HG03442 (cell line): Measurements from ENCODE around the gene TMEM273.

Experiments
- ATAC-seq: cut with Tn5 transposase; IDR thresholded peaks from one replicate; pipeline ENCODE4 v1.9.1; 2021; ENCODE audit warnings: mild to moderate bottlenecking, moderate library complexity; ENCODE audit not compliant: unreplicated experiment

The TMEM273 gene

DNA sequence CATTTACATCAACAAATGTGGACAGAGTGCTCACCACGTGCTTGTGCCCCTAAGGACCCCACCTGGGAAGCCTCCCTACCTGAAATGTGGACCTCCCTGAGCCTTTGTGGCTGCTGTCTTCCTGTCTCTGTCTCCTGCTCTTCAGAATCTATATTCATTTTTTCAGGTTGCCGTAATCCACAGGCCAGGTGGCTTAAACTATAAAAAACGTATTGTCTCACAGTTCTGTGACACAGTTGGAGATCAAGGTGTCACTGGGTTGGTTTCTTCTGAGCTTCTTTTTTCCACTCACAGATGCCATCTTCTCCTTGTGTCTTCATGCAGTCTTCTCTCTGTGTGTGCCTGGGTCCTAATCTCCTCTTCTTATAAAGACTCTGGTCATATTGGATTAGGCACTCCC, 67.3 kb downstream of the TMEM273 start:
- ATAC-seq: no peak

DNA sequence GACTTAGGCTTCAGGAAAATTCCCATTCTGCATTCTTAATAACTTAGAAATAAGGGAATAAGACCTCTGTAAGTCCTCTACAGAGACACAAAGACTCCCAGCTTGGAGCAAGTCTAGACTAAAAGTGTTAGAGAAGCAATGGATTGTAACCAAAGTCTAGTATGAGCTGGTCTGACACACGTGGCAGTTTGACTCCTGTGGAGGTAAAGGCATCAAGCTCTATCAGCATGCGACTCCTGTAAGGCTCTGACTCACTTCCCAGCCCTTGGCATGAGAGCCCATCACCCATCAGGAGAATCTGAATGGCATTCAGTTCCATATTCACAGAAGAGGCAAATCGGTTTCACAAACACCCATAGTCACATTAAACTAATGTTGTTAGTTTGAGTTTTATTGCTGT, 68.4 kb downstream of the TMEM273 start:
- no peak for ATAC-seq

DNA sequence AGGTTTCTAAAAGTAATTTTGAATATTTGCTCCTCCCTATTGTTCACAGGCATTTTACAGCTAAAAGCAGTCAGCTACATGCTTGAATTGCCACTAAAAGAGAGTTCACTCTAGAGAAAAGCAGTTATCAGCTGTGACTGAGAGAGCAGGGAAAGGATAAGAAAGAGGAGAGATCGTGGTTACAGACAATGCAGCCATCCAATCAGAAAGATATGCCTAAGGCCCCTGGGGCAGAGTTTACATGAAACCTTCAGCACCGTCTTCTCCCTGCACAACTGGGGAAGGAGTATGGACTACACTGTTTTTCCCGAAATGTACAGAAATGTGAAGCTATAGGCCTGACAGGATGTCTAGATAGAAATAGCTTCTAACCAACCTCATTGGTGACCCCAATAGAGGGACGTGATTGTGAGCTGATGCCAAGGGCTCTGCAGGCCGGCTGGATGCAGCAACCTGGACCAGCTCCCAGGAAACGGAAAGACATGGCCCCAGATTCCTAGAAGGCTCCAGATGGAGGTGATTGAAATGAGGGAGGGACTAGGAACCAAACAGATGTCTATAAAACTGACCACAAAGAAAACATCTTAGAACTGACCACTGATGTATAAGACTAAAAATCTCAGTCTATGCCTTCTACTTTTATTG, 69.6 kb downstream of the TMEM273 start:
- ATAC-seq: no peak

DNA sequence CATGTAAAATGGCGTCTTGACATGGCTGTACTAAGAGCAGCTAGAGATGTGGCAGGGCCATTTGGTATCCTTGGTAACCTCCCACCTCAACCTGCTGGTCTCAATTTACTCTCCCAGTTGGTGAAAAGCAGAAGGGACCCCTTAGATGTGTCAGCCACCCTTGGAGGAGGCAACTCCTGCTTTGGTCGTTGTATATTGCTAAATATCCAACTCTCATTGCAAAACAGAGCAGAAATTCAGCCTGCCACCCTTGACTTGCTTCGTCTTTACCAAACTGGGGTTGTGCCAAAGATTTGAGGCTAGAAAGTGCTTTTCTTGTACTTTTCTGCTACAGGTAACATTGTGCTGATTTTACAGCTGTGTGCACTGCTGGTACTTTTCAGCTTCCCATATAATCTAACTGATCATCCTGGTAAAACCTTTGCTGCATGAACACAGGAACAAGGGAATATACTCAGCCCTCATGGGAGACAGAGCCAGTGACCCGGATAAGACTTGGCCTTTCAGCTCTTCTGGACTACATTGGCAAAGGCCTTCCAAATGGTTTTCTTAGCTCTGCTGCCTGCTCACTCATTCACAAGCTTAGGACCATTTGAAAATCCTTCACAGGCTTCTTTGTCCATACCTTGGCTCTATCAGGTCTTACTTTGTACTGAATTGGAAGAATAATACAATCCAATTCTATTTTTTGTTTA, 70.7 kb downstream of the TMEM273 start:
- ATAC-seq: no peak

DNA sequence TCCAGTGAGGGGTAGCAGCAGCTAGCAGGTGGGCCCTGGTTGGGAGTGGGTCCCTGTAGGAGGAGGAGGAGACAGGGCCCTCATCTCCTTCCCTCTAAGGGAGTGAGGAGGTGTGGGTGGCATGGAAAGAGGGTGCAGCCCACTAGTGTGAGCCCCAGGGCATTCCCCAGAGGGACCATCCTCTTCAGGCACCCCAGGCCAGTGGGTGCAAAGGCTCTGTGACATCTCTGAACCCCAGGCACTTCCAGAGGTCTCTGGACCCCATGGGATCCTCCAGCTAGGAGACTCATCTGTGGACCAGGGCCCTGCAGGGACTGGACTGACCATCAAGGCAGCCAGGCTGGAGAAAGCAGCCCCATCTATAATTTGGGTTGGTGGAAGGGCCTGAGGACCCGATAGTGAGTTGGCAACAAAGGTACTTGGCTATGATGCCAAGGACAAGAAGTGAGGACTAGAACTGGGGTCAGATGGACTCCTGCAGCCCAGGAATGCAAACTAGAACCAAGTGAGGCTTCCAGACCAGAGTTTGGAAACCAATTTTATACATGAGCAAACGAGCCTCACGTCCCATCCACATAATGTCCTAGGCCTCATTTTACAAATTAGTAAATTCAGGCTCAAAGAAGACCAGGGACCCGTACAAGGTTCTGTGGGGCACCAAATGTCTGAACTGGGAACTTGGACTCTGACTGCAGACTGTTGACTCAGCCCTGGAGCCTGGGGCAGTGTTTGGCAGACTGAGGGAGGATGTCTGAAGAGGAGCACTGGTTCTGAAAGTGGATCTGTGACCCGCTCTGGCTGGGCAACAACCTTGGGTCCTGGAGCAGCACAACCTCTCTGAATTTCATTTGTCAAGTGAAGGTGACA, 71.4 kb downstream of the TMEM273 start:
- ATAC-seq: no peak

DNA sequence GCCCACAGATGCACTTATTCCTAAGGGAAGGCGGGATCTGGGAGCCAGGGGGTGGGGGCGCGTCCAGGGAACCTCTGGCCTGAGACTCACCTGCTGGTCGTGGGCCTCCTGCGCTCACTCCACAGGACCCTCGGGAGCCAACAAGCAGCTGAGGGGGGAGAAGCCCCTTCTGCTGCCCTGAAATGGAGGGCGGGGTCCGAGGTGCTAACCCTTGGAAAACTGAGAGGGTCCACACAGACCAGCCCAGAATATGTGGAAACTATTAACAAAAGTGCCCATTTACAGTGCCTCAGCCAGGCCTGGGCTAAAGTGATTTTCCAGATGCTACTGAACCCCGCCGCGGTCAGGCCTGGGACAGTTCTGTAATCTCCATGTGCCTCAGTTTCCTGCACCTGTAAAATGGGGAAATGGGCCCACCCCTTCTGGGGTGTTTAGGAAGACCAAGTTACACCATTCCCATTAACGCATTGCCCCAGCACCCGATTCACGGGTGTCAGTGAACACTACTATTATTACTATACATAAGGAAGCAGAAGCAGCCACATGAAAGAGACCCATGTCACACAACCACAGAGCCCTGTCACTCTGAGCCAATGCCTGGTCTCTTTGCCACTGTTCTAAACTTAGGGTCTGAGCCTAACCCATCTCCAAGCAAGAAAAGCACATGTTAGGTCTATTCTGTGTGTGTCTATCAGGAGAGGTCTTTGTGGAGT, 72.2 kb downstream of the TMEM273 start:
- no peak for ATAC-seq

DNA sequence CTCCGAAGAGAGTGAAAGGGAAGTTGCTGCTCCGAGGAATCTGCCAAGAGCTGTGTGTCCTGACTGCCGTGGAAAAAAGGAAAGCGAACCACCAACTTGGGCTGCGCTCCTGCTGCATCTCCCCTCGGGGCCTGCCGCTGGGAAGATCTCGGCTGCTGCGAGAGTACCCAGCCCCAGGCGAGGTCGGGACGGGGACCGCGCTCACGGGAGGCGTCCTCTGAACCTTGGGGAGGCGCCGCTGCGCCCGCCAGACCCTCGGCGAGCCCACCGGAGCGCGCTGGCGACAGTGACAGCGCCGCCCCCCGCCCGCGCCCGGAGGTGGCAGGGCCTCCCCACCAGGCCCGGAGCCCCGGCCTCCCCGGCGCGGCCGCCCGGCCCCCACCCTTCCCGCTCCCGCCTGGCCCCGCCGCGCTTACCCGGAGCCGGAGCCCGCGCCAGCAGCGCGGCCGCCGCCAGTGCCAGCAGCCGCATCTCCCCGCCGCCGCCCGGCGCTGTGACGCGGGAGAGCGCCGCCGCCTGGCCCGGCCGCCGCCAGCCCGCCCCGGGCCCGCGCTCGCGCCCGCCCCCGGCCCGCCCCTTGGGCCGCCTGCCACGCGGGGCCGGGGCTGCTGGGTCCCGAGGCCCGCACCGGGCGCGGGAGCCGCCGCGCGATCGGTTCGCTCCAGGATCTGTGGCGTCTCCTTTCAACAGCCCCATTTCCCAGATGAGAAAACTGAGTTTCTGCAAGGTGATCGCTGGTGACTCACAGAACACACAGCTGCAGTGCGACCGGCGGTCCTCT, 73.0 kb downstream of the TMEM273 start, which contains the start of gene VSTM4:
TSS of gene VSTM4 (minus strand) at position 508 of the 781 bp plus-strand sequence. CDS start at position 471, 37 bp downstream.
- no peak for ATAC-seq

DNA sequence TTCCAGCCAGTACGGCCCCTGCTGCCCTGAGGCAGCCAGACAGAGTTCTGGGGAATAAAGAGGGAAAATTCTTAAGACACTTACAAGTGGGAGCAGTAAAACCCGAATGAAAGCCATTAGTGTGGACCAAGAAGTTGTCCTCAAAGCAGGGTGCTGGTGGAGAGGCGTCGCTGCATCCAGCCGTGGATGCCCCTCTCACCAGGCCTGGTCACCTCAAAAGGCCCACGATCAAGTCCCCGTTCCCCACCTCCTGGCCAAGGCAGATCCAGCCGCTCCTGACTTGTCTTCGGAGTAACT, 73.5 kb downstream of the TMEM273 start:
- ATAC-seq: no peak

DNA sequence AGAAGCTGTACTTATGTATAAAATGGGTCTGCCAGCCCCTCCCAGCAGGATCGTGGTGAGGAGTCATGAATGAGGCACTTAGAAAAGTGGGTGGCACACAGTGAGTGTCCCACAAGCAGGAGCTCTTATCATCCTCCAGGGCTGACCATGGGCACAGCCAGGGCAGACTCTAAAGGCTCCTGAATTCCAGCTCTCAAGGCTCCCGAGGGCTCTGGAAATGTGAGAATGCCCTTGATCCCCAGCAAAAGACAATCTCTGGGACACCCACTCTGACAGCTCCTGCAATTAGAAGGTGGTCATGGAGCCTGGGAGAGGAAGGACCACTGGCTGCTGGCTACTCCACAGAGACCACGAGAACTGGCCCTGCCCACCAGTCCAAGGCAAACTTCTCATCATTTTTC, 74.5 kb downstream of the TMEM273 start:
- no peak for ATAC-seq

DNA sequence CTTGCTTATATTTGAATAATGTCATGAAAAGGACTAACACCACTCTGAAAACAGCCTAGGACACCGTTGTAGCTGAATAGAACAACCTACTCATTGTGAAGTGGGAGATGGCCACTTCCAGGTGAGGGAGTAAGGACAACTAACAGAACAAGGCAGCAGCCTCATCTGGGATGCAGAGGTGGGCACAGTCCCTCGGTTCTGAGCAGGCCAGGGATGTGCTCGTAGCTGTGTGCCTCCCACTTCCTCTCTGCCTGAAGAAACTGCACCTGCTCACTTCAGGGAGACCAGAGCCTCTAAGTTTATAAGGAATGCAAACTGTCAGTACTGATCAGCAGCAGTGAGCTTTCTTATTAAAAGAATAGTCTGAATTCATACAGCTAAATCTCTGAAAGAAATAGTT, 75.3 kb downstream of the TMEM273 start:
- ATAC-seq: no peak

DNA sequence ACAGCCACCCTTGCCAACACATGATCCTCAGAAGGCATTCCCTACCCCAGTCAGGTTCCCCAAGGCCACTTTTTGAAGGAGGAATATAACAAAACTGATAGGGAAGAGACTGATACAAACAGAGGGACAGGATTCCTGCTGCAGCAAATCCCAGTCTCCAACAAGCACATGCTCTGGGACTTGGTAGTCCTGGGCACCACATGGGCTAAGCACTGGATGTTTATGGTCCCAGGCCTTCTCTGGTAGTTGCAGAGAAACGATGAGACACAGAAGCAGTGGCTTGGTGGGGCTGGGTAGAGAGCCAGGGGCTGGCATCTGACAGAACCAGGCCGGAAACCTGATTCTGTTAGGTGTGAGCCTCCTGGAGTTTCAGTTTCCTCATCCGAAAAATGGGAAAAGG, 76.1 kb downstream of the TMEM273 start:
- ATAC-seq: no peak

DNA sequence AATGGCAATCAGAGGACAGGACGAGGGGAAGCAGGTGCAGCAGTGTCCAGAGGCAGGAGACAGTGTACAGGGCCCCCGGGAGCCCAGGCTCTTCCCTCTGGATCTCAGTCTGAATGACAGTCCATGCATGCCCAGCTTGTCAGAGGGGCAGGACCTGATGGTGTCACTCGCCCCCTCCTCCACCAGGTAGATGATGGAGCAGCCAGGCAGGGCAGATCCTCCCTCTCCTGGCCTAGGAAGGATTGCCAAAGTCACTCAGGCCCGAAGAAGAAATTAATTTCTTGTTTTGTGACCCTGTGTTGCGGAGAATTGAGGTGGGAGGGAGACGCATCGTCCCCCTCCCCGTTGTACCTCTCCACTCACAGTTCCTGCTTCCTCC, 76.9 kb downstream of the TMEM273 start:
- ATAC-seq: no peak

DNA sequence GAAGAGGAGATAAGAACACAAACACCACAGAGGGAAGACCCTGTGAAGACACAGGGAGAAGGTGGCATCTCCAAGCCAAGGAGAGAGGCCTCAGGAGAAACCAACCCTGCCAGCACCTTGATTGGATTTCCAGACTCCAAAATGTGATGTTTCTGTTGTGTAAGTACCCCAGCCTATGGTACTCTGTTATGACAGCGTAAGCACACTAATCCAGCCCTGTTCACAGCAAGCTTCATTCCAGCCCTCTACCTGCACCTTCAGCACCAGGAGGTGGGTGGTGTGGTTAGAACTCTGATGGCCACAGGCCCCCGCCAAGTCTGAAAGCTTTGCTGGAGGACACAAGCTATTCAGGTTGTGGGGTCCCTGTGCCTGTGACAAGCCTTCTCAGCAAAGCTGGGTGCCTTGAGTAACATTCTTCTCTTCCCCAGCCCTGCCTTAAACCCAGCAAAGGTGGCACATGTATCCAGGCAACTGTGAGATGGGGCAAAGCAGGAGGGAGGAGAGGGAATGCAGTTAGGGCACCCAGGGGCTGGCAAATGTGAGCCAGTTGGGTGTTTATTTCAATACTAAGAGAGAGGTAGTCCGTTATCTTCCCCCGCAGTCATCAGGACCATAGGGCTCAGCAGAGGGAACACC, 77.4 kb downstream of the TMEM273 start:
- no peak for ATAC-seq

DNA sequence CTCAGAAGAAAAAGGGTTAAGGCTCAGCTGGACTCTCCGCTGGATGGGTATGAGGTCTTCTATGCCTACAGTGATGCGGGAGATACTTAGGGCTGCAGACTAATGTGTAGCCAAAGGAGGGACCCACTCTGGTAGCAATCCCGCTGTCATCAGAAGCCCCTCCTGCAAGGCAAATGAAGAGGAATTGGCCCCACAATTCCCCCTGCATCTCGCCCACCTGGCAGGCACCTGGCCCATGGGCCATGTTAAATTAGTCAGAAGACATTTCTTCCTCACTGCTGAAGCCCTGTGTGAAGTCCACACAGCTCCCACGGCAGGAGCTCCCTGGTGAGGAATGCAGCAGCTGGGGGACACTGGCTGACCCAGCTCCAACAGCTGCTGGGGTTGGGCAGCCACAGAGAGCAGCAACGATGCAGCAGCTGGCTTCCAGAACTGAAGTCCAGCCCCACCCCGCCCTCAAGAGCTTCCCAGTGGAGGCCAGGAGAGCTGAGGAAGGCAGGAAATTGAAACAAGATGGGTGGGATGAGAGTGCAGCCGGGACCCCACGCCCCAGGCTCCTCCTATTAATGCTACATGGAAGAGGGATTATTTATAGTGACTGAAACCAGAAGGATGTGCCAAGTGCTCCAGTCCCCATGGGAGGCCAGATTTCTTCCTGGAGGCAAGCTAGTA, 78.4 kb downstream of the TMEM273 start:
- no peak for ATAC-seq

DNA sequence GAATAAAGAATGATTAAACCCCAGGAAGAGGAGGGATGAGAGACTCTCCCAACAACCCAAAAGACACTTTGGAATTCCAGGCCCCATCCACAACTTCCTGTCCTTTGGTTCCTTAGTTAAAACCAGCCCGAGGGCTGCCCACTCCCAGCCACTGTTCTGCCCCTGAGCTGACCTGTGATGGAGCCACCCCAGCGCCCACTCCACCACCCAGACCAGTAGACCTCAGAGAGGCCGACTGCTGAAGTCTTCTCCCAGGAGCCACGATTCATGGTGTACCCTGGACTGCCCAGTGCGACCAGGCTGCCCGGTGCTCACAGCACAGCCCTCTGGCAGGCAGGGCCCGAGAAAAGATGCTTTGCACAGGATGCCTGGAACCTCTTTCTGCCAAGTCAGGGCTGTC, 79.5 kb downstream of the TMEM273 start:
- no peak for ATAC-seq

DNA sequence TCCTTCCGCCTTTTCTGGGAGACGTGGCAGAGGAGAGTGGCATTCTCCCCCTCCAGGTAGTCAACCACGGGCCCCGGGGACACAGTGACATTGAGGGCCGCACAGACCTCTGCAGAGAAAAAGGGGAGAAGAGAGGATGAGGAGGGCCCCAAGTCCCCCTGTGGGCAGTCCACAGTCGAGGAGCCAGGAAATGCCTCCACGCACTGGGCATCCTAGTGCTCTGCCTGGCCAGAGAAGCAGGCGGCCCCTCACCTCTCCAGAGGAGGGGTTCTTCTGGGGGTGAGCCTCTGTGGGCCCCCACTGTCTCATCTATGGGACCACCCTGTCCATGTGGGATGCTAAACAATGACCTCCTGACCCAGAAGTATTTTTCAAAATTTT, 80.3 kb downstream of the TMEM273 start:
- no peak for ATAC-seq

DNA sequence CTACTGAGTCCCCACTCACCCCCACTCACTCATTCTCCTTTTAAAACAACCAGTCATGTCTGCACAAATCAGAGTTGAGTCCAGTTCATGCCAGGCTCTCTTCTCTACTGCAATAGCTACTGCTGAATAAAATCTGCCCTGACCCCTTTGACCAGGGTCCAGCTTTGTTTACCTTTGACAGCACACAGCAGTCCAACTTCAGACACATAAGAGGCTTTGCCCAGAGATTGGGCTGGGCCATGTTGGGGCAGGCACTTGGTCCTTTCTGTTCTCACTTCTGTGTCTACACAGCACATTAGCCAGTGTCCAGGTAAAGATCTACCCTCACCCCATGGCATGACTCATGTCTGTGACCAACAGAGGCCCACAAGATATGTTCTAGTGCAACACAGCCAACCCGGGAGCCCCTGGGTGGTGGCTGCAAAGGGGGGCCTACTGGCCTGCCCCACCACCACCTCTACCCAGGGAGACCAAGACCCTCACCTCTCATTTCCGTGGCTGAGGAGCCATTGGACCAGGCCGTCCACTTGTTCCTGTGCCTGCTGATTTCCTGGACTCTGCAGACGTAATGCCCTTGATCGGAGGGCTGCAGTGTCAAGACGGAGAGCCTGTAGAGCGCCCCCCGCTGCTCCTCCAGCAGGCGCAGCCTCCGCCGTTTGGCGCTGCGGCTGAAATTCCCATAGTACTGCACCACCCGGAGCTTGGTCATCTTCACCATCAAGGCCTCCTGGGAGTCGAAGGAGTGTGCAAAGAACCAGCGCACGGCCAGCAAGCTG, 80.9 kb downstream of the TMEM273 start:
- ATAC-seq: no peak

DNA sequence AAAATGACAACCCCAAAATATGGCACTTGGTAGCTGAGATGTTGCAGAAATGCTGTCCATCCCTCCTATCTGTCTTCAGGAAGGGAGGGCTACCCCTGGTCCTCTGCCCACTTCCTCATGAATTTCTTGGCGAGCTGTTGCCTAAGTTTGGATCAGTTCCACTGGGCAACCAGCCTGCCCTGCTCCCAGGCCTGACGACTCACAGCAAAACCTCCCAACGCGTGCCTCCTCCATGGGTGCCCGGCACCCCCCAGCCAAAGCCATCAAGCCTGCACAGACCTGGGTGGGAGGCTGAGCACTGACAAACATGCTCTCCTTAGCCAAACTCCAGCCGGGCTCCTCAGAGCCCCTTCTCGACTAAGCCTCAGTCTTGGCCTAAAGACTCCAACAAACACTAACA, 81.7 kb downstream of the TMEM273 start:
- ATAC-seq: no peak

DNA sequence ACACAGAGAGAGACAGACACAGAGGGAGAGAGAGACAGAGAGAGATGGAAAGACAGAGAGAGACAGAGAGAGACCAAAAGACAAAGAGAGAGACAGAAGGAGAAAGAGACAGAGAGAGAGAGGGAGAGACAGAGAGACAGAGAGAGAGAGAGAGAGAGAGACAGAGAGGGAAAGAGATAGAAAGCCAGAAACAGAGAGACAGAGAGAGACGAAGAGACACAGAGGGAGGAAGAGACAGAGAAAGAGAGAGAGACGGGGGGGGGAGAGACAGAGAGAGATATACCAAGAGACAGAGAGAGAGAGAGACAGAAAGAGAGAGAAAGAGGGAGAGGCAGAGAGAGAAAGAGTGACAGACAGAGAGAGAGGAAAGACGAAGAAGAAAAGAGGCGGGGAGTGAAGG, 83.1 kb downstream of the TMEM273 start:
- ATAC-seq: no peak
